SKM-1 treated with dmso at 0.1 percent for 144 hours (cell line): ENCODE results near the gene LMAN2L.
A peak's percentile ranks its signal among the peaks of the same experiment; 100 is the strongest.
"Not testable (repeated sequence)": the region's sequence is repeated elsewhere in the genome, so short reads cannot be mapped to it uniquely, and the experiment has no call there.

Source experiments
- DNase-seq: peaks from one replicate; lab custom pipeline; 2025; ENCODE audit not compliant: unreplicated experiment; lab: John Stamatoyannopoulos, UW

Gene LMAN2L

DNA sequence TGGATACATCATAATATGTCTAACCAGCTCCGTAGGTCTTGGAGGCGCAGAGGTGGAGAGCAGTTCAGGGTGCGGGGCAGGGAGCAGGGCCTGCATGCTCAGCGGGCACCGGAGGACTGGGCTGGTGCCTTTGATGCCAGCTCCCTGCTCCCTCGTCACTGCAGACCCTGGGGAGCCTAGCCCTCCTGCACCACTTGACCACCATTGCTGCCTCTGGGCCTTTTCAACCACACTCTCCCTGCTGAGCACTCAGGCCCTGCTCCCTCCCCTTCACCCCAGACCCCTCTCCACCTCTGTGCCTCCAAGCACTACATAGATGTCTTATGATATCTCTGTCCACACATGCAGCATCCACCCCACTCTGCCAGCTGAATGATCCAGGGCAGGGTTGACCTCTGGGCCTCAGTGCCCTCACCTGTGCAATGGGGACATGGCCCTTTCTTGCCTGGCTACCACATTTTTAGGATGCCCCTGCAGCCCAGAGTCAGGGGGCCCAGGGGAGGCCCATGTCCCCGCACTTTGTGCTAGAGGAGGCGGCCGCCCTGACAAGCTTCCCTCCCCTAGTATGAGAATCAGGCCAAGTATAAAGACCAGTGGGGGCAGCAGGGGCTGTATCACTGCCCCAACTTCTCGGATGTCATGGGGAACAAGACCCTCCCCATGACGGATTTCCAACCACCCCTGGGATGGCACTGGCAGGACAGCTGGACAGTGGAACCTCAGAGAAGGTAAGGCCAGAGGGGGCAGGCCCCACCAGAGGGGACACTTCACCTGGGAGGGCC lies 51.0 kb downstream of the LMAN2L start:
- DNase-seq, result no peak

- no peak for DNase-seq
These were observed 51.9 kb downstream of the LMAN2L start for GRCh38 chr2:96687711-96688640.

- no peak for DNase-seq
These were observed 52.6 kb downstream of the LMAN2L start for GRCh38 chr2:96687266-96687665.

GRCh38 chr2:96685577-96686459 lies 54.0 kb downstream of the LMAN2L start:
- DNase-seq, result no peak

GRCh38 chr2:96684883-96685576 lies 54.8 kb downstream of the LMAN2L start:
- no peak for DNase-seq

DNA sequence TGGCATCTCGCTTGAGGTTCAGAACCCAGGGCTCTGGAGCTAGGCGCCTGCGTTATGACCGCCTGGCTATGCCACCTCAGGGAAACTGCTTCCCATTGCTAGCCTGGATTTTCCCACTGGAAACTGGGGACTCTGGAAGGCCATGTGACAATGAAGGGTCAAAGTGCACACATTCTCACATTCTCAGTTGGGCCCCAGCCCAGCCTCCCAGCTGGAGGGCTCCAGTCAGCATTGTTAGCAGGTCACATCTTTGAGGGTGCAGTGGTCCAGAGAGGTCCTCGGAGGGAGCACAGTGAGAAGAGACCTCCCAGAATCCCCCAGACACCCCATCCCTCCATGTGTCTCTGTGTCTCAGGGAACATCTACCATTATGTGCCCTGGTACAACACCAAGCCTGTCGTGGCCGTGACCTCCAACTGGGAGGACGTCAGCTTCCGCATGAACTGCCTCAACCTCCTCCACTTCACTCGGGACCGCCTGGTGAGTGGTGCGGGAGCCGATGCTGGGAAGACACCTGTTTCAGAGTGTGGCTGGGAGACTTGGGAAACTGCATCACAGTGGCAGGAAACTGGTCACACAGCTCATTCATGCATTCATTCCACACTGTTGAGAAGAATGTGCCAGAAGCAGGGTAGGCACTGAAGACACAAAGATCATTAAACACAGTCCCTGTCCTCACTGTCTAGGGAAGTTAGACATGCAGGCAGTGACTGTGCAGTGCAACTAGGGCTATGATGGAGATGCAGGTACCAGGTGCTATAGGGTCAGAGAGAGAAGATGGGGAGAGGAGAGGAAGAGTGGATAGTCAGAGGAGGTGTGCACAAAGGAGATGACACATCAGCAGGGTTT lies 55.7 kb downstream of the LMAN2L start:
- no peak for DNase-seq

- no peak for DNase-seq
These were observed 56.6 kb downstream of the LMAN2L start for GRCh38 chr2:96683307-96683706.

DNA sequence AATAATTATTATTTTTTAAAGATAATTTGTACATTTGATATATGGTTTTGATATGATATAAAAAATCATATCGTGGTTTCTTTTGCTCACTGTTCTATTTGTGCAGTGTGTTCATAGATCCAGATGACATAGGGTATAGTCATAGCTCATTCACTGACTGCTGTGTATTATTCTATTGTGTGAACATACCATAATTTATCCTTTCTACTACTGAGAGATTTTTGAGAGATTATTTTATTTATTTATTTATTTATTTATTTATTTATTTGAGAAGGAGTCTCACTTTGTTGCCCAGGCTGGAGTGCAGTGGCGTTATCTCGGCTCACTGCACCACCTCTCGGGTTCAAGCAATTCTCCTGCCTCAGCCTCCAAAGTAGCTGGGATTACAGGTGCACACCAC lies 58.3 kb downstream of the LMAN2L start:
- DNase-seq, result no peak

GRCh38 chr2:96680561-96681141 lies 59.2 kb downstream of the LMAN2L start:
- DNase-seq, result no peak

GRCh38 chr2:96679848-96680247 lies 60.0 kb downstream of the LMAN2L start:
- no peak for DNase-seq

DNA sequence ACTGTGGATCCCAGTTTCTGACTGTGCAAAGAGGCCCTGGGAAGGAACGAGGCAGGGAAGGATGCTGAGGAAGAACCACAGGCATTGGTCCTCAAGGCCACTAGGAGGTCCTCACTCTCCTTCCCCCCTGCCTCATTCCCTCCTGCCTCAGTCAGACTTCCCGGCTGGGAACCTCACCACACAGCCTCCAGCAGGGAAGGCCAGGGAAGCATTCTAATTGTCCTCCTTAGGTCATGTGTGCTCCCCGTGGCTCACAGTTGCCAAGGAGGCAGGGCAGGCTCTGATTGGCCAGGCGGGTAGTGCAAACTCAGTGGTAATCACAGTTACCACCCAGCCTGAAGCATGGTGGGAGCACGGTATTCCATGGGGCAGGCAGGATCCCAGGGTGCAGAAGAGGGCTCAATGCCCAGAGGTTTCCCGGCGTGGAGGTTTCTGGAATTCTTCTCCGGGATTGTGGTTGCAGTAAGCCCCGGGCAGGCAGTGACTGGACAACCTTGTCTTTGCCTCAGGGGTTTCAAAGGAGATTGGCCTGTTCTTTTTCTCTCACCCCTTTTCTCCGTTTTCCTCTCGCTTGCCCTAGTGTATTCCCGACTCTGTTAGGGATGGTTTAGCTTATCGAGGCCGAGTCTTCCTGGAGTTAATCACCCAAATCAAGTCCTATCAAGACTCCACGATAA lies 70.2 kb downstream of the LMAN2L start:
- no peak for DNase-seq

GRCh38 chr2:96668771-96669170 lies 71.1 kb downstream of the LMAN2L start:
- no peak for DNase-seq

- DNase-seq, result not testable (repeated sequence)
These were observed 74.1 kb downstream of the LMAN2L start for GRCh38 chr2:96665717-96666116.

GRCh38 chr2:96665083-96665569 lies 74.7 kb downstream of the LMAN2L start:
- DNase-seq, result peak; percentile 97

DNA sequence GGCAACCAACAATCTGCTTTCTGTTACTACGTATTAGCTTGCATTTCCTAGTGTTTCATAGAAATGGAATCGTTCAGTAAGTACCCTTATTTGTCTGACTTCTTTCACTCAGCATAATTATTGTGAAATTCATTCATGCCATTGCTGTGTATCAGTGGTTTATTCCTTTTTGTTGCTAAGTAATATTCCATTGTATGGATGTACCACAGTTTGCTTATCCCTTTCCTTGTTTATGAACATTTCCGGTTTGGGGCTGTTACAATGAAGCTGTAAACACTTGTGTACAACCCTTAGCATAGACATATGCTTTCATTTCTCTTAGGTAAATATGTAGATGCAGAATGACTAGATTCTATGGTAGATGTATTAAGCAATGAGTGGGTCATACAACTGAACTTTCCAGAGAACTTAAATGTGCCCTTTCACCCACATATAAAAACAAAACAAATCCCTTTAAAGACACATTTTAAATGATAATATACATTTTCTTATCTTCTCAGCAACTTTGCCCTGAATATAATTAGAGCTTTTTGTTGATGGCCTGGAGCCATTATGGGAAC lies 75.4 kb downstream of the LMAN2L start:
- no peak for DNase-seq

GRCh38 chr2:96663829-96664228 lies 76.0 kb downstream of the LMAN2L start:
- no peak for DNase-seq

DNA sequence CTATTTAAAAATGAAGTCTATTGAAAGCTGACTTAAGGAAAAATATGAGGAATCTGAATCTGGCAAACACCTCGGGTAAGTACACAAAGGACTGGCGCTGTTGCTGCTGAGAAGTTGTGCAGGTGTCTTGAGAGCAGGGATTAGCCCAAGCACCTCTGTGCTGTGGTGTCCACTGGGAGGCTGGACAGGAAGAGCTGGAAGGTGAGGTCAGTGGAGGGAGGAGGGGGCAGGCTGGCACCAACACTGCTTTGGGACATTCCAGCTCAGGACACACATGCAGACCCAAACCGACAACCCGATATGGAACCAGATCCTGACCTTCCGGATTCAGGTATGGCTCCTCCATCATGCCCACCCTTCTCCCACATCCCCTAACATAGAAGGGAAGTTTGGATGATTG lies 76.7 kb downstream of the LMAN2L start:
- DNase-seq, result no peak

GRCh38 chr2:96662360-96662759 lies 77.5 kb downstream of the LMAN2L start:
- no peak for DNase-seq
